ENCODE data around the gene SYTL3.

GRCh38 chr6:158604048-158604406, 45.8 kb upstream of the SYTL3 start:
- TF ChIP-seq GATA1 (IDR thresholded peaks at IDR 0.05; ENCODE audit: low read depth, low read length) = no peak
- TF ChIP-seq POLR2A (IDR thresholded peaks at IDR 0.05; ENCODE audit: low read length) = no peak
